NCI-H1092 (cell line): ENCODE results near the gene PDZD2.
"Not testable (repeated sequence)": the region's sequence is repeated elsewhere in the genome, so short reads cannot be mapped to it uniquely, and the experiment has no call there.

ENCODE experiments used
- DNase-seq: peaks from one replicate; lab custom pipeline; 2025; lab: John Stamatoyannopoulos, UW

The PDZD2 gene

DNA sequence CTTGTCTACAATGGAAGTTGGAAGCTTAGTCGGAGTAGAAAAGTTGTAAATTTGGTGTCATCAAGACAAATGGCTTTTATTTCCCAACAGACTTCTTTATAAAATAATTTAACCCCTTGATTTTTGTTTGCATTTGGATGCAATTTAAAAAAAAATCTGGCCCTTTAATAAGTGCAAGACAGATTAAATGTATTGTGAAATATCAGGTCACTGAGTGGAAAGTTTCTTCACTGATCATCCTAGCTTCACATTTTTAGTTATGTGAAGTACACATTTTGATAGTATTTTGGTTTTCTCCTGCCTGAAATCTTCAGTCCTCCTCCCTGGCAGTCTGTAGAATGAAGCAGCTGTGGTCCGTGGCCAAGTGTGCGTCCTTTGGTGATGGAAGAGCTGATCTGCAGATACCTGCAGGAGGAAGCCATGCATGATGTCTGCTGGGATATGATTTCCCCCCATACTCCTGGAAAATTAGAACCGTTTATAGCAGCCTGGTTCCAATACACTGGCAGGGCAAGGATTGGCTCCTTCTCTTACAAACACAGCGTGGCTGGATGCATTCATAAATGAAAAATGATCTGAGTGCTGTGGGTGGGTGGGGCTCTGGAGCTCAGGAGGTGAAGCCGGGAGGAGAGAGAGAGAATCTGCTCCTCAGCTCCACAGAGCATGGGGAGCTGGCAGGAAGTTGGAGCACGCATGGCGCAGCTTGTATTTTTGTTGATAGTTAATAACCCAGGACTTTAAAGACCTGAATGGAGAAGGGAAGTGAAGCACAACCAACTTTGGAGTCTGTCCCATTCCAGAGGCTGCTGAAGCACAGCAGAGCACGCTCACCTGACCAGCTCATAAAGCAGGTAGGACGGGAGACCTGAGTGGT lies 296.8 kb downstream of the PDZD2 start:
- no peak for DNase-seq

DNA sequence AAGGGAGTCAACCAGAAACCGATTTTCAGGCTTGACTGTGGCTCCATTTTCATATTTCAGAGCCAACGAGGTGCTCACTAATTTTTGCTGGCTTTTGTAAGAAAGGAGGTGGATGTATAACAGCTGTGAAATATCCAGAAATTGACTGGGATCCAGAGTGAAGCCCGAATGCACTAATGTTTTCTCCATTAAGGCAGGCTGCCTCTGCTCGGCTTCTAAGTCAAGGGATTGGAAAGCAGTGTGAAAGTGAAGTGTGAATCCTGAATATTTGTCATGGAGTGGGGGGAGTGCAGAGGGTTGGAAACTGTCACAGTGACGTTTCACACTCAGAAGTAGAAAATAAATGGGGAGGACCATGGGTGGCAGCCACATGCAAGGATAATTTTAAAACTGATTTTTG lies 297.8 kb downstream of the PDZD2 start:
- DNase-seq, result no peak

DNA sequence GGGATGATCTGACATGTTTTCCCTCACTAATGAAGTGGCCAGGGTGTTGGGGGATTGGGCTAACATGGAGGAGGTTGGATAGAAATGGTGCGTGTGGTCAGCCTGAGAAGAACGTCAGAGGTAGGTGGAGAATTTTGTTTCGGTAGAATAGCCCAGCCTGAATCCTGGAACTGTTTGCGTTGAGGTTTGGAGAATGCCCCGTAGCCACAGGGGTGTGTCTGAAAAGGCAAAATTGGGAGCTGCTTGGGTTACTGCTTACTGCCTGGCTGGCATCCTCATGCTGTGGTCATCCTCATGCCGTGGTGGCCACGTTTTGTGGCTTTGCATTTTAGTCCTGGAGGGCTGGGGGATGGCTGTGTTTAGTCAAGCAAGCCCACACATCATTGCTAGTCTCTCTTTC lies 298.3 kb downstream of the PDZD2 start:
- no peak for DNase-seq

DNA sequence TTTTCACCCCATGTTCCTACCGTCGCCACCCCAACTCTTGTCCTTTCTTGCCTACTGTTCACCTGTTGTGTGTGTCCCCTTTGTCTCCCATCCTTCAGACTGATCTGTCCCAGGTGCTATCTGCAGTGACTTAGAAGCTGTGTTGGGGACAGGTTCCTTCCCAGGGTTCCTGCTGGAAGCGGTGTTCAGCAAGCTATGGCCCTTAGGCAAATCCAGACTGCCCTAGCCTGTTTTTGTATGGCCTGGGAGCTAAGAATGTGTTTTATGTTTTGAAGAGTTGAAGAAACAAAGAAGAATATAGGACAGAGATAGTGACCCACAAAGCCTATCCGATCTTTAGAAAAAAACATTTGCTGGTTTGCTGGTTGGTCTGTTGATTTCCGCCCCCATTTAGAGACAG lies 298.8 kb downstream of the PDZD2 start:
- DNase-seq, result no peak

DNA sequence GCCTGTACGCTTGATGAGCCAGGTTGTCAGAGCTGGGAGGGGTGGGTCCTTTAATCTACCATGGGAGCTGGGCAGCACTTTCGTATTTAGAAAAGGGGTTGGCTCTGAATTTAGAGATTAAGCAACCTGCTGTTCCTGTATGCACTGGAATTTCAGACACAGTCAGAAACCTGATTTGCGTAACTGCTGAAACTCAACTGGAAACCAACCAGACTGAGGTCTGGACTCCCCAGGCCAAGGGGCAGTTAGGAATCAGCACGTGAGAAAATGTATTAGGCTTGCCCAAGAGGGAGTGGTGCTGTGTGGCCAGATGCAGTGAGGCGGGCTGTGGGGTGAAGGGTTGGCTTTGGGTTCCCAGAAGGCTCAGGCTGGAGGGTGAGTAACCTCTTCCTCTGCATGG lies 300.2 kb downstream of the PDZD2 start:
- DNase-seq, result no peak

DNA sequence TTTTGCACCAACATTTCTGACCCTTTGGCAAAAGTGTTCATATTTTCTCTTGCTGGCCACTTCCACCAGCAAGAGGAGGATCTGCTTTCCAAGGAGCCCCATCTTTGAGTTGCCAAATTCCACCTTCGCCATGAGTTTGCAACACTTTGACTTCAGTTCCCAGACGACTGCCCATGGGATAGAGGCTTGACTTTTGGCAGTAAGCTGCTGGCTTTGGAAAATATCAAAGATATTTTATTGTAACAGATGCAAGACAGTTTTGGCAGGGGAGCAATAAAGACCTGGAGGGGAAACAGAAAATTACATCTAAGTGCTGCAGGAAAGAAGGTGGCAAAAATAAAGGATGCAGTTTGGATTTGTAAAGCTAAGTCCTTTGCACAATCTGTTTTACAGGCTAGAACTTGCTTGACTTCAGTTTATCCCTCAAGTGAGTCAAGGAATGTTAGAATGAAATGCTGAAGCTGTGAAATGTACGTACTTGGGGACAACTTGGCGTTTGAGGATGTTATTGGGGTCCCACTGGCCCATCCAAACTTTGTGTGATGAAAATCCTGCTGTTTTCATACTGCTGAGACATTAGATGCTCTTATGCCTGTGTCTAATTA lies 302.3 kb downstream of the PDZD2 start:
- DNase-seq, result no peak

DNA sequence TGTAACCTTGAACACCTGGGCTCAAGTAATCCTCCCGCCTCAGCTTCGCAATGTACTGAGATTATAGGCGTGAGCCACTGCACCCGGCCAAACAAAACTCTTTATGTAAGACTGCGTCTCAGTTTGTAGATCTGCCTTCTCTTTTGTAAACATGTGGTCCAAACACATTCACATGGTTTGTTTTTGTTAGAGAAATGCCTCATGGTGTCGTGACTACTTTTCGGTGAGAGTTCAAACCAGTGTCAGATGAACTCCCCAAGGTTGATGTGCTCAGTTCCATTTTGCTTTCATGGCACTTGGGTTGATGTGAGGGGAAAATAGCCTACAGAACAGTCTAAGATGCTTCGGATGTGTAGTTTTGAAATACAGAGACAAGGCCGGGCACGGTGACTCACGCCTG lies 303.6 kb downstream of the PDZD2 start:
- no peak for DNase-seq

DNA sequence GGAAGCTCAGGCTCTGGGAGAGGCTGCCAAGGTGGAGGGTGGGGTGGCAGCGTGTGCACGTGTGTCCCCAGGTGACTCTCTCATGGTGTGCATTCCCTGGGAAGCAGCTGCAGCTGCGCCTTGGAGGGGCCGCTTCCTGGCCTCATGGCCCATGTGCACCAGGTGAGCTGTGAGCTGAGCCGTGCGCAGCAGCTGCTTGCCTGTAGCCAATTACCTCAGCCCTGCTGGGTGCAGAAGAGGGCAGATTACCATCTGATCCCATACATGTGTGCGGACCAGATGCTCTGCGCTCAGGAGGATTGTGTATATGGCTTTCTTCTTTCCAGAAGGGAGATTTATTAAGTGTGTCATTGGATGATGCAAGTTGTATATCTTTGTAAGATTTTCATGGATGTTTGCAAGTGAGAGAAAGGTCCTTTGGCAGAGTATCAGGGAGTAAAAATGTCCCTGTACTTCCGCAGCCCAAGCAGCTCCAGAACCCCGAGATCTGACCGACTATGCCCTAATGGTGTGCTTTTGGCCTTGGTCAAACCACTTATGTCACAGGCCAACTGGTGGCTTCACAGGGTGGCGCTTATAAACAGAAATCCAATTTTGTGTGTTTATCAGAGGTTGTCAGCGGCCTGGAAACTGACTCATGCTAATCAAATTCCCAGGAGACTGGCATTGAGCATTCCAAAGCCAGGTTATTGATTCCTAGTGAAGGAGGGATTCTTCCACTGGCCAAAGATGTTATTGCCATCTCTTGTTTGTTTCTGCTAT lies 305.9 kb downstream of the PDZD2 start:
- DNase-seq, result no peak

DNA sequence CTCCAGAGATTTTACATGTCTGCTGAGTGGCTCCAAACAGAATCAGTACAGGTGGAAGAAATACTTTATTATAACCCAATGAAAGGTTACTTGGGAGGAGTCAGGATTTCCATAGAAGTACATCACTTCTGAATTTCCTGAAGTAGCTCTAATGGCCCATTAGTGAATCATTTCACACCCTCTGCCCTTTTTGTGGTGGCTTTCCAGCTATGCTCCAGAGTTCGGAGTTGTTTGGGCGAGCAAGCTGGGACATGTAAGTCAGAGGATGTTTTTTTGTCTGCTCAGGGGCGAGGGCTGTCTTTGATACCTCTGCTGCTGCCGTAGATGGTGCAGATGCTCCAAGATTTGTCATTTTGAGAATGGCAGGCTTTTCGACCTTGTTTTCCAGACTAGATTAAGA lies 309.1 kb downstream of the PDZD2 start:
- no peak for DNase-seq

DNA sequence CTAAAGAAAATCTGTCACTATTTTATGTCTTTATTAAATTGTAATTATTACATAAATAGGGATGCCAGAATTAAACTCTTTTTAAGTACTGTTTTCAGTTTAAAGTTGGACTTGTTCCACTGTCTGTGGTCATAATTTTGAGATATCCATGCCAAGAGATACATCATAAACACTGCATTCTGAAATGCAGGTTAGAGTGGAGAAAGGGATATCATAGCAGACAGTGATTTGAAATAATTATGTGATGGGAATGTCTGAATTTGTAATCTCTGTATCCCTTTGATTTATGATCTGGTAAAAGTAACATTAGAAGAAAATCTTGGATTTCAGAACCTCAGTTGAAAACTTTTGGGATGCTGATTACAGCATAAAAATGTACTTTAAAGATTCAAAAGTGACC lies 313.1 kb downstream of the PDZD2 start:
- no peak for DNase-seq

DNA sequence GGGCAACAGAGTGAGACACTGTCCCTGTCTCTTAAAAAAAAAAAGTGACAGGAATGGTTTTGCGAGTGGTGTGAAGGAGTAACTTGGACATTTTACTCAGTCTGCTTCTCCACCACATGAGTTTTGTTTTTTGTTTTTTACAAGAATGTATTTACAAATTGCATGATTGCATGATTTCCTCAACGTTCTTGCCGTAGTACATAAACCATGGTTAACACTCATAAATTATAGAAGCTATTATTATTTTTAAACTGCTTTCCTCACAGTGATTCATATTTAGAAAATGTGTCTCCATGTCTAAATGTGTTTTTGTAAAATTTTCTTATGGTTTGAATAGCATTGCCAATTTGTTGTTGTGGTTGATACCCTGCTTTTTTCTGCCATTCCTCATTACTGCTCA lies 315.2 kb downstream of the PDZD2 start:
- no peak for DNase-seq

DNA sequence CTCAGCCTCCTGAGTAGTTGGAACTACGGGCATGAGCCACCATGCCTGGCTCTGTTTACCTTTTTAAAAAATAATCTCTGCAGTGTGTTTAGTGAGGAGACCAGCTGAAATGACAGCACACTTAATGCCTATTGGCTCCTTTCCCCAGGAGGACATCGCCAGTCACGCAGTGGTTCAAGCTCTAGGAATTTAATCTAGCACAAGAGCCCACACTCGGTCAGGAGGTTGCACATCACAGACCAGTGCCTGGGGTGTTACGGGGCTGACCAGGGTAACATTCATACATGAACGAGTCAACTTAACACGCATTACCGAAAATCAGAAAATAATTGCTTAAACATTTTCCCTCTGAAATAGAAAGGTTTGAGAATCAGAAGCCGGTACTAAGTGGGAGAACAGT lies 318.2 kb downstream of the PDZD2 start:
- no peak for DNase-seq

DNA sequence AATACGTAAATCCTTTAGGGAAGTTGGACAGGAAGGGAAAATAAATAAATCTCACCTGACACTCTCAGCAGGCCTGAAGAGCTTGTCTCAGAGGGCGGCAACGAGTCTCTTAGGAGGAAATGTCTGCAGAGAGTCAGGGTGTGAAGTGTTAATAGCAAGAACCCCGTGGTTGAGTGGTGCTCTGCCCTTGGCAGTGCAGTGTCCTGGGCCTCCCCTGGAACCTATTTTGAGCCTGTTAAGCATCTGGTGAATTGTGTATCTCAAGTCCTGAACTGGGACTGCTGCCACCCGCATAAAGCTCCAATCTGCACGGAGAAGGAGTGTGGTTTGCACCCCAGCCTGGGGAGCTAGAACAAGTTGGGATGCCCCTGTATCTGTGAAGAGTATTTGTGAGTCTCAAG lies 323.4 kb downstream of the PDZD2 start:
- no peak for DNase-seq

DNA sequence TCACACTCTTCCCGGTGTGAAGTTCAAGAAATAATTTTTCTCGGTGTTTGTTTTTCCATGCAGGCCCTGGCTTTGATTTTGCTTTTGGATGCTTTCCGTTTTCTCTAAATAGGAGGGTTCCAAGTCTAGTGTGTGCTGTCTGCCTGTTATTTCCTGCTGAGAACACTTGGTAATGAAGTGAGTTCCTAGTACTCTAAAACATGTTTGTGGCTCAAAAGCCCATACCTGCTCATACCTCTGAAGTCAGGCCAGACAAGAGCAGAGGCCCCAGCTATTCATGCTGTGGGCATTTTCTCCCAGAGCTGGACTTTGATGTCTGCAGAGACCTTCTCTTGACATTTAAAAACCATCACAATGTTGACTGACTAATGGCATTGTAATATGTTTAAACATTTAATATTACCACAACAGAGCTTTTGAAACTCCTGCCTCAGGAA lies 324.0 kb downstream of the PDZD2 start:
- DNase-seq, result no peak

DNA sequence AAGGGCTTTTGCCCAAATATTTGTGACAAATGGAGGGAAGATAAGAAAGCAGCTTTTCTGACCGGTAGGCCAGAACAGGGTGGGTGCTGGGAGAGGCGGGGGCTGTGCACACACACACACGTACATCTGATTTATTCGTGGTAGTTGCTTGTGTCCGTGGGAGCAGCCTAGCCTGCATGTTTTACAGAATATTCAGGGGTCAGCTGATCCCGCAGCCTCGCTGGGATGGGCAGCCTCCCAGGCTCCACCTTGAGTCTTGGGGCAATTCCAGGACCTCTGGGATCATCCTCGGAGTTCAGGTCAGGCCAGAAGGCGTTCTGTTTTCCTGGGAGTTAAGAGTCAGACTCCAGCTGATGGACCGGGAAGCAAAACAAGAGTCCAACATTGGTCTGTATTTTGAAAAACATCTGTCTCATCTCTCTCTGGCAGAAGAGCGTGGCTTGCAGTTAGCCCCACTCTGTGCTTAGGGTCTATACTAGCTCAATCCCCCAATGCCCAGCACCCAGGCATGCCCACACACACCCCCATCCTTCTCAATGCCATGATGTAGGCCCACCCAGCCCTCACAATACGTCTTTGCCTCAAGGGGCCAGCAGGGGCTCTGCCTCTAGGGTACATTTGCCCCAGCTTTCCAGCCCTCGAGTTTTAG lies 324.6 kb downstream of the PDZD2 start:
- DNase-seq, result no peak

DNA sequence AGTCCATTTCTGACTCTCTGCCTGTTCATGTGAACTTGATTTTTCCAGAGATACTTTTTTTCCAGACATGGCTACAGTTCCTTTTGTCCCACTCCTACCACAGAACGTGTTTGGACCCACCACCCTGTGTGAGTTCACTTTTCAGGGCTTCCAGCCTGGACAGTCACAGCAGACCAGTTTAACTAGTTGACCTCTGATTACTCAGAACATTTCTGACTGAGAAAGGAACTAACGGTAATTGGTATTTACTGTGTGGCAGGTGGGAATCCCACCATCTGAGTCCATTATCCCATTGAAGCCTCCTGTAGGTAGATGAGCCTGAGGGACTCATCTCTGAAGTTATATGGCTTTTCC lies 325.1 kb downstream of the PDZD2 start:
- no peak for DNase-seq

DNA sequence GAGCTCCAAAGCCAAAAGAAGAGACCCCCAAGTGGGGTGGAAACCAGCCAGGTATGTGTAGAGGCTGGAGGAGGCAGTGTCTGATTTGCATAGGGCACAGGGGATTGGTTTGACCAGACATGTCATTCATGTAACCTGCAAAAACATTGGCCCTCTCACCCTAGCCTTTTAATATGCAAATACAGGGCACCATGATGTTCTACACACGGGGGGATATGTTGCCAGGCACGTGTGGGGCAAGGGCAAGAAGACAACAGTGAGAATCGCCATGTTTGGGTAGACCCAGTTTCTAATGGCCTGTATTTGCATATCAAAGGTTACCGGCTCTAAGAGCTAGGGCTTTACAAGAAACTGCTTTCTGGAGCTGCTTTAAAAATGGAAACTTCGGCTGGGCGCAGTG lies 326.3 kb downstream of the PDZD2 start:
- DNase-seq, result no peak

DNA sequence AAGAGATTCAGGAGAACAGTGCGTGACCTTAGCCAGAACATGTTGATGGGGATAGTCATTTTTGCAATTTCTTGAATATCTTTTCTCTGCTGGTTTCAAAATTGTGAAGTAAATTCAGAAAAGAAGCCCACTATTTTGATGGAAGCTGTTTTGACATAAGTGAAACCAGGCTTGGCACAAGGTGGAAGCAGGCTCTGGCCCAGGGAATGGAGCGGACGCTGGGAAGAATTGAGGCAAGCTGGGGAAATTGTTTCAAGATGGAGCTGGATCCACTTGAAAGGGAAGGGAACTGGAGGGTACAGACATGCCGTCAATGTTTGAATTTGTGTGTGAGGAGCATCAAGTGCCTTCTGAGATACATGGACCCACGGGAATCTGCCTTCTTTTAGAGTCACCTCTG lies 328.0 kb downstream of the PDZD2 start:
- no peak for DNase-seq

DNA sequence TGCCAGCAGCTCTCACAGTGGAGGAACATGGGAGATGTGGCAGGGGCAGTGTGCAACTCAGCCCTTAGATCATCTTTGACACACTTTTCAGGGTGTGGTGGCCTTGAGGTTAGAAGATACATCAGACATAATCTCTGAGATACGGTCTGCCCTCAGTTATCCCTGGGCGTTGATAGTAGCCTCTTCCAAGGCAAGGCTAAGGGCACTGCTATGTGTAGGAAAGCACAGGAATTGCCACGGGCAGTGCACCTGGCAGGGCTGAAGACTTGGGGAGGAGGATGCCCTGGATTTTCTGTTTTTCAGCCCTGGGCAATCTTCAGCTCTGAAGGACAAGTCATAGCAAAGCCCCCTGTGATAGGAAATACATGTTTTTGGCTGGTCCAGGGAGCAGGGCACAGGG lies 328.5 kb downstream of the PDZD2 start:
- no peak for DNase-seq

DNA sequence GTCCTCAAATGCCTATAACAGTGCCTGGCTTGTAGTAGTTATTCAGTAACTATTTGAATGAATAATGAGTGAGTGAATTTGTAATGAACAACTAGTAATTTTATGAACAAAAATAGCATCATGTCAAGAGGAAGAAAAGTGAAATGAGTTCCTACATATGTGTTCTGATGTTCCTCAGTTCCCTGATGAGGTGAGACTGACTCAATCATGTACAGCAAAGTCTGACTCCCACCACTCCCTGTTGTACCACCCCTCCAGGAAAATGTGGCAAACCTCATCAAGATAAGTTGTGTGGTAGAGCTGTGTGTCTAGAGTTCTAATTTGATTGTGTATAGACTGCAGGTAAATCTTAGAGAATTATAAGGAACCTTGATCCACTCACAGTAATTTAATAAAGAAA lies 333.6 kb downstream of the PDZD2 start:
- no peak for DNase-seq

DNA sequence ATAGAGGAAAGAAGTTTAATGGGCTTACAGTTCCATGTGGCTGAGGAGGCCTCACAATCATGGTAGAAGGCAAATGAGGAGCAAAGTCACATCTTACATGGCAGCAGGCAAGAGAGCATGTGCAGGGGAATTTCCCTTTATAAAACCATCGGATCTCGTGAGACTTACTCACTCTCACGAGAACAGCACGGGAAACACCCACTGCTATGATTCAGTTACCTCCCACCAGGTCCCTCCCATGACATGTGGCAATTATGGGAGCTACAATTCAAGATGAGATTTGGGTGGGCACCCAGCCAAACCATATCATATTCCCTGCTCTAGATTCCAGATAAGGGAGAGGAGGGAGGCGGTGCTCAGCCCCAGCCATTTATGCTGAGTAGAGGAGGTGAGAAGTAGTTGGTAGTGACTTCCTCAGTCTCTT lies 336.3 kb downstream of the PDZD2 start:
- DNase-seq, result not testable (repeated sequence)

DNA sequence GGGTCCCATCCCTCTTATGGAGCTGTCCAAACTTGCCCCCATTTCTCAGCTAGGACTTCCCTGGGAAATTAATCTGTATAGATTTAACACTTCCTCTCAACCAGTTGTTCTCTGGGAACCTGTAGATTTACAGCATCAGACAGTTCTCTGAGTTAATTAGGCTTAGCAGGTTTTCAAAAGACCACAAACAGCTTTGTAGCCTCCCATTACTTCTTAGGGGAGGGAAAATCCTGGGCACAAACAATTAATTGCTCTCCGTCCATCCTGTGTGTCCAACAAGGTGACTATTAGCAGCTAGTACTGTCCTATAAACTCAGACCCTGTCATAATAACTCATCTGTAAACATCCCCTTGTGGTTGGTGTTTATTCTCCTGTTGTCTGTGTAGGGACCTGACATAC lies 337.2 kb downstream of the PDZD2 start:
- no peak for DNase-seq
